ENCODE measurements around the gene GPSM1. TPM values are rescaled to one million over a fixed set of nuclear protein-coding genes. Genes with fewer than 3 reads are reported as not detected.

GPSM1 gene
- total RNA-seq, 1 donor from 2014 or later: 59.4 TPM

DNA sequence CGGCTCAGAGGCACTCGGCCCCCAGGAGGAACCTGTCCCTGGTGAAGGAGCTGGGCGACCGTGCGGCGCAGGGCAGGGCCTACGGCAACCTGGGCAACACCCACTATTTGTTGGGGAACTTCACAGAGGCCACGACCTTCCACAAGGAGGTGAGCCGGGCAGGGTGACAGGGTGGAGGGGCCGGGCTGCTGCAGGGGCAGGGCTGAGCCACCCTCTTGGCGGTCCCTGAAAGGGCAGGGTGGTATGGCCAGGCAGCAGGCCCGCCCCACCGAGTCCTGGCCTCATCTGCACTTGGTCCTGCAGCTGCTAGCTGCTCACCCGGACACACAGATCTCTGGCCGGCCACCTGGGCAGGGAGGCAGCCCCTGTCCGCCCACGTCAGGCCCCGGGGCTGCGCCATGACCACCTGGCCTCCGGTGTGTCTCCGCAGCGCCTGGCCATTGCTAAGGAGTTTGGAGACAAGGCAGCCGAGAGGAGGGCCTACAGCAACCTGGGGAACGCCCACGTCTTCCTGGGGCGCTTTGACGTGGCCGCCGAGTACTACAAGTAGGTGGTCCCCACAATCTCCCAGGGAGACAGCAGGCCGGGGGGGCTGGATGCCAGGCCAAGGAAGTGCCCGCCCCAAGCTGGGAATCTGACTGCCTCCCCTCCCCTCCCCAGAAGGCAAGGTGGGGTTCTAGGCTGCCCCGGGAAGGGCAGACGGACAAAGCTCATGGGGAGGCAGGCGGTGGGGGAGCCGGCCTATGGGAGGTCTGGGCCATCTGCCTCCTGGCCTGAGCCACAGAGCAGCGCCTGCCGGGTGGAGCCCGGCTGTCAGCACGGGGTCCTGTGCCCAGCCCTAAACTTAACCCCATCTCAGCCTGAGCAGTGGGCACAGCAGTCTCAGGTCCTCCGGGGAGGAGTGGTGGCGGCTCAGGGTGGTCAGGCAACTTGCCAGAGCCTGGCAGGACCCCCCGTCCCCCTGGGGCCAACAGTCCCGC lies 10.4 kb downstream of the GPSM1 start:
- no peak for TF ChIP-seq EZH2 (IDR thresholded peaks at IDR 0.05; ENCODE audit: insufficient read depth, low read length)
- TF ChIP-seq, protein P1, sequence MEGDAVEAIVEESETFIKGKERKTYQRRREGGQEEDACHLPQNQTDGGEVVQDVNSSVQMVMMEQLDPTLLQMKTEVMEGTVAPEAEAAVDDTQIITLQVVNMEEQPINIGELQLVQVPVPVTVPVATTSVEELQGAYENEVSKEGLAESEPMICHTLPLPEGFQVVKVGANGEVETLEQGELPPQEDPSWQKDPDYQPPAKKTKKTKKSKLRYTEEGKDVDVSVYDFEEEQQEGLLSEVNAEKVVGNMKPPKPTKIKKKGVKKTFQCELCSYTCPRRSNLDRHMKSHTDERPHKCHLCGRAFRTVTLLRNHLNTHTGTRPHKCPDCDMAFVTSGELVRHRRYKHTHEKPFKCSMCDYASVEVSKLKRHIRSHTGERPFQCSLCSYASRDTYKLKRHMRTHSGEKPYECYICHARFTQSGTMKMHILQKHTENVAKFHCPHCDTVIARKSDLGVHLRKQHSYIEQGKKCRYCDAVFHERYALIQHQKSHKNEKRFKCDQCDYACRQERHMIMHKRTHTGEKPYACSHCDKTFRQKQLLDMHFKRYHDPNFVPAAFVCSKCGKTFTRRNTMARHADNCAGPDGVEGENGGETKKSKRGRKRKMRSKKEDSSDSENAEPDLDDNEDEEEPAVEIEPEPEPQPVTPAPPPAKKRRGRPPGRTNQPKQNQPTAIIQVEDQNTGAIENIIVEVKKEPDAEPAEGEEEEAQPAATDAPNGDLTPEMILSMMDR (IDR thresholded peaks at IDR 0.05; ENCODE audit: insufficient read depth, low read depth, low read length): no peak
- H3K27me3 Mint-ChIP-seq (ENCODE audit: low read depth, unreplicated experiment): no peaks in the 10 kb centered on the region
- H3K9me3 ChIP-seq (ENCODE audit: insufficient read depth, low read depth, low read length): no peaks in the 10 kb centered on the region
- H2AFZ ChIP-seq (ENCODE audit: low read depth, low read length): no peak overlapping the region
- H4K20me1 ChIP-seq (ENCODE audit: insufficient read depth, low read length): peaks cover 76% of the 10 kb centered on the region
- H3K79me2 ChIP-seq (ENCODE audit: insufficient read depth, low read length): peaks cover 24% of the 10 kb centered on the region
- H3K4me2 ChIP-seq (ENCODE audit: low read length): no peak overlapping the region
- no peak overlapping the region for H3K4me3 ChIP-seq (ENCODE audit: insufficient read depth, low read depth, low read length)
- no peak overlapping the region for H3K27ac Mint-ChIP-seq (ENCODE audit: unreplicated experiment)
- FAIRE-seq (no peak), DNase-seq (ENCODE audit: low read depth) (no peak)
- H3K27me3 ChIP-seq (ENCODE audit: insufficient read depth, low read length): no peaks in the 10 kb centered on the region
- no peaks in the 10 kb centered on the region for H3K9me3 Mint-ChIP-seq (ENCODE audit: unreplicated experiment)
- H3K4me3 Mint-ChIP-seq (ENCODE audit: unreplicated experiment): no peak overlapping the region
- H3K36me3 ChIP-seq (ENCODE audit: insufficient read depth, low read length): peaks cover 2% of the 10 kb centered on the region
- H3K9ac ChIP-seq (ENCODE audit: low read length): no peak overlapping the region
- H3K27ac ChIP-seq (ENCODE audit: low read depth, low read length): no peak overlapping the region
- peaks cover 3% of the 10 kb centered on the region for H3K36me3 Mint-ChIP-seq (ENCODE audit: low read depth, unreplicated experiment)
- H3K4me1 Mint-ChIP-seq (ENCODE audit: low read depth, unreplicated experiment): peaks cover under 1% of the 10 kb centered on the region
- H3K4me1 ChIP-seq (ENCODE audit: insufficient read depth, low read length): peaks cover 19% of the 10 kb centered on the region

DNA sequence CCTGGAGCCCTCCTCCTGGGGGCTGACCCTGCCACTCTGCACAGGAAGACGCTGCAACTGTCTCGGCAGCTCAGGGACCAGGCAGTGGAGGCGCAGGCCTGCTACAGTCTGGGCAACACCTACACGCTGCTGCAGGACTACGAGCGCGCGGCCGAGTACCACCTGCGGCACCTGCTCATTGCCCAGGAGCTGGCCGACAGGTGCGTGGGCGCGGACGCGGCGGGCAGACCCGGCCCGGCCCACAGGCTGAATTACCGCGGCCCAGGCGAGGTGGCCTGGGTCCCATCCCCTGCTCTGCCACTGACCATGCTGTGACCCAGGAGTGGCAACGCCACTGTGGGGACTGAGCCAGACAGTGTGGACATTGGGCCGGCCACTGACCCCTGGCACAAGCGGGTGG lies 11.2 kb downstream of the GPSM1 start:
- Histone ChIP-seq H3K4me2 (ENCODE audit: low read length) (no peak overlapping the region), H3K27ac (ENCODE audit: low read depth, low read length) (no peak overlapping the region), H3K79me2 (ENCODE audit: insufficient read depth, low read length) (peaks cover 16% of the 10 kb centered on the region), H3K9ac (ENCODE audit: low read length) (no peak overlapping the region), H3K4me3 (ENCODE audit: insufficient read depth, low read depth, low read length) (no peak overlapping the region), H3K36me3 (ENCODE audit: insufficient read depth, low read length) (peaks cover 2% of the 10 kb centered on the region), H2AFZ (ENCODE audit: low read depth, low read length) (no peak overlapping the region), H3K27me3 (ENCODE audit: insufficient read depth, low read length) (no peaks in the 10 kb centered on the region), H3K4me1 (ENCODE audit: insufficient read depth, low read length) (peaks cover 23% of the 10 kb centered on the region), H4K20me1 (ENCODE audit: insufficient read depth, low read length) (peaks cover 76% of the 10 kb centered on the region), H3K9me3 (ENCODE audit: insufficient read depth, low read depth, low read length) (no peaks in the 10 kb centered on the region)
- Mint-ChIP-seq H3K4me3 (ENCODE audit: unreplicated experiment) (no peak overlapping the region), H3K9me3 (ENCODE audit: unreplicated experiment) (no peaks in the 10 kb centered on the region), H3K36me3 (ENCODE audit: low read depth, unreplicated experiment) (peaks cover 3% of the 10 kb centered on the region), H3K27me3 (ENCODE audit: low read depth, unreplicated experiment) (no peaks in the 10 kb centered on the region), H3K27ac (ENCODE audit: unreplicated experiment) (no peak overlapping the region), H3K4me1 (ENCODE audit: low read depth, unreplicated experiment) (peaks cover 2% of the 10 kb centered on the region)
- DNase-seq (ENCODE audit: low read depth): no peak
- FAIRE-seq: no peak
- TF ChIP-seq EZH2 (IDR thresholded peaks at IDR 0.05; ENCODE audit: insufficient read depth, low read length): no peak
- TF ChIP-seq, protein P1 (IDR thresholded peaks at IDR 0.05; ENCODE audit: insufficient read depth, low read depth, low read length): no peak
